ENCODE measurements around the gene THBD.

THBD gene

DNA sequence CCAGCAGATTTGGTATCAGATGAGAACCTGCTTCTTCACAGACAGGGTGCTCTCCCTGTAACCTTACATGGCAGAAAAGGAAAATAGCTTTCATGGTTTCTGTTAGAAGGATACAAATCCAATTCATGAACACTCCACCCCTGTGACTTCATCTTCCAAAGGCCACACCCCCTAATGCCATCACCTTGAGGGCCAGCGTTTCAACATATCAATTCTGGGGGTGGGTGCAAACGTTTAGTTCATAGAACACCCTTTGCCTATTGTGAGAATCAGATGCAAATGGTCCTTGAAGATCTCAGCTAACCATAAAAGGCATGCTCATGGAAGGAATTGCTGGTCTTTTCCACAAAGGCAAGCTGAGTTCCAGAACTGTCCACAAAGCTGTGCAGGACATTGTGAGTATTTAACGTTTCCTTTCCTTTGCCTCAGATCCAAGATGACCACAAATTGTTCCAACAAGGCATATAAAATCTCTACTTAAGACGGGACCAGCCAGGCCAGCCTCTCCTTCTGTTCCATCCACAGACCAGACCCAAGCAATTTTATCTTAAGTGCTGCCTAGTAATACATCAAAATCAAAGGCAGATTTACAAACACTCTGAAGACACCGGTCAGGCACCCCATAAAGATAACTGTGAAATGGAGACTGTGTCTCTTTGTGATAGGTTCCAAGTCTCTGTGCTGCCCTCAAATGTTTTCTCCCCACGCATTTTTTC lies 49.1 kb downstream of the THBD start:
- Mint-ChIP-seq H3K27ac (no peak overlapping the region), H3K4me3 (no peak overlapping the region), H3K36me3 (ENCODE audit: low read depth) (no peaks in the 10 kb centered on the region)

DNA sequence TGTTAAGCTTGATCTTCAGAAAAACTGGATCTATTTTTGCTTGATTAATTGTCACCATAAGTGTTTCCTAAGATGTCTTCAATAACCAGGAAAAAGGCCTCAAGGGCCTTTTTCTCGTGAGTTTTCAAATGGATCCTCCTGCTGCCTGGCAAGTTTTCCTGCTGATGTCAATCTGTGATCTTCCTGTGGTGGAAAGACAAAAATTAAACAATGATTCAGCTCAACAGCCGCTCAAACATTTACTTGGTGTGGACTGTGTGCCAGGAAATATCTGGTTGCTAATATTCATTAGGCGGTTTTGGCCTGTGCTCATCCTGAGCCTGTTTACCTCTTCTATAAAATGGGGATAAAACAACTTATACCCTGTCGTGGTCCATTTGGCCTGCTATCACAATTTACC lies 49.7 kb downstream of the THBD start:
- intact Hi-C loops (cut with micrococcal nuclease), result no loop called here
- Mint-ChIP-seq H3K27ac (no peak overlapping the region), H3K9me3 (no peaks in the 10 kb centered on the region), H3K4me3 (no peak overlapping the region), H3K36me3 (ENCODE audit: low read depth) (no peaks in the 10 kb centered on the region), H3K4me1 (ENCODE audit: low read depth) (no peaks in the 10 kb centered on the region), H3K27me3 (peaks cover 35% of the 10 kb centered on the region)

More for the DNA sequence above, 49.1 kb downstream of the THBD start:
- H3K27me3 Mint-ChIP-seq, result peaks cover 32% of the 10 kb centered on the region
- intact Hi-C loops (cut with micrococcal nuclease), result no loop called here
- no peaks in the 10 kb centered on the region for H3K9me3 Mint-ChIP-seq
- H3K4me1 Mint-ChIP-seq (ENCODE audit: low read depth), result no peaks in the 10 kb centered on the region

DNA sequence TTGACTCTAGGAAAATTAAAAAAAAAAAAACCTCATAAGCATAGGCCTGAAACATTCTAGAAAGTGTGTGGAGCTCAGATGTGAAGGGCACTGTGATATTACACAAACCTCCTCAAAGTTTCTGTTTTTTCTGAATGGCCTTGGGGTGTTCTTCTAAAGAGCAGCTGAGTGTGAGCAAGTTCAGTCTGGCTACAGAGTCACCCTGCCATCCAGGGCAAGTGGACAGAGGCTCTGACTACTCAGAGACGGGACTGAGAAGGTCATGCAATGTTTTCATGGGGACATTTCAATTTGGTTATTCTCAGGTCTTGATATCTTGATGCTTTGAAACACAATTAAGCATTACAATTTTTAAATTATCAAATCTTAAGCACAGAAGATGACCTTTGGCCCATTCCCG lies 51.0 kb downstream of the THBD start:
- no peaks in the 10 kb centered on the region for H3K4me1 Mint-ChIP-seq (ENCODE audit: low read depth)
- no peaks in the 10 kb centered on the region for H3K36me3 Mint-ChIP-seq (ENCODE audit: low read depth)
- H3K27me3 Mint-ChIP-seq, result peaks cover 38% of the 10 kb centered on the region
- no peak overlapping the region for H3K4me3 Mint-ChIP-seq
- intact Hi-C loops (cut with micrococcal nuclease), result no loop called here
- no peak overlapping the region for H3K27ac Mint-ChIP-seq
- no peaks in the 10 kb centered on the region for H3K9me3 Mint-ChIP-seq

DNA sequence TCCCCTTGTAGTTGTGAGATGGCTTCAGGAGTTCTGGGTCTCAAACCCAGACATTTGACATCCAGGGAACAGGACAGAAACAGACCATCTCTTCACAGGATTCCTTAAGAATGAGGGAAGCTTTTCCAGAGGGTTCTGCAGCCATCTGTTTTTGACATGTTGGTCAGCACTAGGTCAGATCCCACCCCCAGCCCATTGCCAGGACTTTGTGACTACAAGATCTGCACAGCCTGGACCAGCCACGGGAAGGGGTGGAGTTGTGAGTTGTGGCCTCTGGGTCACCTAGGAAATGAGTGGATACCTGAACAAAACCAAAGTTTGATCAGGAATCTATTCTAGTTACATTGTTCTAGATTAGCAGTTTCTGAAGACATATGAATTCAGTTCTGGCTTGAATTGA lies 53.5 kb downstream of the THBD start:
- no peak overlapping the region for H3K27ac Mint-ChIP-seq
- peaks cover 48% of the 10 kb centered on the region for H3K27me3 Mint-ChIP-seq
- intact Hi-C loops (cut with micrococcal nuclease), result no loop called here
- no peak overlapping the region for H3K4me3 Mint-ChIP-seq
- H3K36me3 Mint-ChIP-seq (ENCODE audit: low read depth), result no peaks in the 10 kb centered on the region
- H3K4me1 Mint-ChIP-seq (ENCODE audit: low read depth), result no peaks in the 10 kb centered on the region
- H3K9me3 Mint-ChIP-seq, result peaks cover 14% of the 10 kb centered on the region
